NCI-H2081 (cell line): ENCODE results near the gene SLIT3.

ENCODE experiments used
- DNase-seq, 2 experiments: peaks; one replicate each; lab custom pipeline; 2025; lab: John Stamatoyannopoulos, UW

Gene SLIT3

GRCh38 chr5:168890816-168891812 is 409.8 kb downstream of the SLIT3 start:
- no peak for DNase-seq

GRCh38 chr5:168889039-168889438 is 411.9 kb downstream of the SLIT3 start:
- peak in 1 of 2 experiments; percentile 23 for DNase-seq

GRCh38 chr5:168887931-168888330 is 413.0 kb downstream of the SLIT3 start:
- DNase-seq: no peak

GRCh38 chr5:168886157-168886556 is 414.8 kb downstream of the SLIT3 start:
- no peak for DNase-seq

- DNase-seq: no peak
These were observed 415.4 kb downstream of the SLIT3 start for GRCh38 chr5:168885324-168886120.

- no peak for DNase-seq
These were observed 416.9 kb downstream of the SLIT3 start for GRCh38 chr5:168883991-168884390.

- no peak for DNase-seq
These were observed 417.6 kb downstream of the SLIT3 start for GRCh38 chr5:168883281-168883741.

- DNase-seq: no peak
These were observed 418.7 kb downstream of the SLIT3 start for GRCh38 chr5:168882283-168882682.

- no peak for DNase-seq
These were observed 419.4 kb downstream of the SLIT3 start for GRCh38 chr5:168881427-168882149.

- no peak for DNase-seq
These were observed 421.0 kb downstream of the SLIT3 start for GRCh38 chr5:168879929-168880328.

- no peak for DNase-seq
These were observed 421.6 kb downstream of the SLIT3 start for GRCh38 chr5:168879331-168879730.

- no peak for DNase-seq
These were observed 422.7 kb downstream of the SLIT3 start for GRCh38 chr5:168878135-168878745.

- DNase-seq: peak in 1 of 2 experiments; percentile 11
These were observed 423.6 kb downstream of the SLIT3 start for GRCh38 chr5:168877132-168877892.

GRCh38 chr5:168876419-168876818 is 424.5 kb downstream of the SLIT3 start:
- DNase-seq: no peak

GRCh38 chr5:168875832-168876231 is 425.1 kb downstream of the SLIT3 start:
- no peak for DNase-seq

- DNase-seq: no peak
These were observed 426.1 kb downstream of the SLIT3 start for GRCh38 chr5:168874713-168875380.

GRCh38 chr5:168872246-168872645 is 428.7 kb downstream of the SLIT3 start:
- DNase-seq: no peak

GRCh38 chr5:168870910-168871309 is 430.0 kb downstream of the SLIT3 start:
- DNase-seq: no peak

GRCh38 chr5:168869615-168870227 is 431.2 kb downstream of the SLIT3 start:
- no peak for DNase-seq

- no peak for DNase-seq
These were observed 433.7 kb downstream of the SLIT3 start for GRCh38 chr5:168867241-168867640.
